Skin epidermis (tissue), 12 donors: ENCODE measurements around the gene THEM4.
"Not testable (repeated sequence)": the region's sequence is repeated elsewhere in the genome, so short reads cannot be mapped to it uniquely, and the experiment has no call there.

ENCODE experiments used
- H3K27ac ChIP-seq, 21 experiments: fragments of 200-600 bp; sonication (generic) in 11 of 21; one replicate each; pipeline ENCODE4 v1.5.0; 2020; ENCODE audit warnings: mild to moderate bottlenecking in 3 of 21, inconsistent platforms in 2 of 21, moderate library complexity in 2 of 21
- H3K4me3 ChIP-seq, 7 experiments: fragments of 200-600 bp; sonication (generic) in 2 of 7; one replicate each; pipeline ENCODE4 v1.5.0; 2020; ENCODE audit warnings: inconsistent platforms in 2 of 7, mild to moderate bottlenecking in 2 of 7, moderate library complexity in 1 of 7

The THEM4 gene

GRCh38 chr1:151900804-151901203, 8.5 kb downstream of the THEM4 start:
- H3K4me3 ChIP-seq, H3K27ac ChIP-seq: not testable (repeated sequence)

DNA sequence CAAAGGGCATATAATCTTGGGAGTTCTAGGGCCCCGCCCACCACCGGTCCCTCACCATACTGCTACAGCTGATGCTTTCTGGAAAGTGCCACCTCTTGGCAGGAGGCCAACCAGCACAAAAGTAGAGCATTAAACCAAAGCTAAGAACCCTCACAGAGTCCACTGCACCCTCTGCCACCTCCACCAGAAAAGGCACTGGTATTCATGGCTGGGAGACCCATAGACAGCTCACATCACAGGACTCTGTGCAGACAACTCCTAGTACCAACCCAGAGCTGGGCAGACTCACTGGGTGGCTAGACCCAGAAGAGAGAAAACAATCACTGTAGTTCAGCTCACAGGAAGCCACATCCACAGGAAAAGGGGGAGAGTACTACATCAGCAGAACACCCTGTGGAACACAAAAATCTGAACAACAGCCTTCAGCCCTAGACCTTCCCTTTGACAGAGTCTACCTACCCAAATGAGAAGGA, 10.8 kb downstream of the THEM4 start:
- peak overlapping the region in 12 of 21 experiments; percentile 14 to 87 (median 65) for H3K27ac ChIP-seq
- no peak overlapping the region for H3K4me3 ChIP-seq

DNA sequence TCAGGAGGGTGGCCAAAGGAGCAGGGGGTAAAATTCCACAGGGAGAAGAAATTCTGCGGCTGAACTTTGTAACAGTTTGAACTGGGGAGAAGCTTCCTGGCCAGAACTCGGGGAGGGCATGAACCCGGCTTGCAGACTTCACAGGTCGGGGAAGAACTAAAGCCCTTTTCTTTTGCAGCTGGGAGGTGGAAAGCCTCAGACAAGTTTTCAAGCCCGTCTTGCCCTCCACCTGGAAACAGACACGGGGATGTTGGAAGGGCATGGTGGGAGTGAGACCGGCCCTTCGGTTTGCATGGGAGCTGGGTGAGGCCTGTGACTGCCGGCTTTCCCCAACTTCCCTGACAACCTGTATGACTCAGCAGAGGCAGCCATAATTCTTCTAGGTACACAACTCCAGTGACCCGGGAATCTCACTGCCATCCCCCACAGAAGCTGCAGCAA, 11.3 kb downstream of the THEM4 start:
- Histone ChIP-seq H3K4me3 (no peak overlapping the region), H3K27ac (peak overlapping the region in 13 of 21 experiments; percentile 5 to 87 (median 64))

DNA sequence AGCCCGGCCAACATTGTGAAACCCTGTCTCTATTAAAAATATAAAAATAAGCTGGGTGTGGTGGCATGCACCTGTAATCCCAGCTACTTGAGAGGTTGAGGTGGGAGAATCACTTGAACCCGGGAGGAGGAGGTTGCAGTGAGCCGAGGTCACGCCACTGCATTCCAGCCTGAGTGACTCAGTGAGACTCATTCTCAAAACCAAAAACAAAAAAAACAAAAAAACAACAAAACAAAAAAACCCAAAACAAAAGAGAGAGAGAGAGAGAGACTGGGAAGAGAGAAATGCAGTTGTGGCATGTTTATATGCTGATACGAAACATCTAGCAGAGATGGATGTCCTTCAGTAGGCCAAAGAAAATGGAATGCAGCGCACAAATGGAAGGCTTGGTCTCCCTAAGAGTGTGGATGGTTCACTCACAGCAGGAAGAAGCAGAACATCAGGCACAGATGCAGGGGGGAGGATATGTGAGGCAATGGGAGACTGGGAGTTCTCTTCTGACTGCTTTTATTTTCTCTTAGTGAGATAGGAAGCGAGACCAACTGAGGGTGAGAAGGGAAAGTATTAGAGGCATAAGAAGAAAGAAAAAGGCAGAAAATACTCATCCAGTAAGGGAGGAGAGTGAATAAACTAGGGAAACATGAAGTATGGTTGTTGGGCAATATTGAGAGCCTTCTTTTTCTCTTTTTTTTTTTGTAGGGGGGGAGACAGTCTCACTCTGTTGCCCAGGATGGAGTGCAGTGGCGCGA, 16.0 kb downstream of the THEM4 start:
- no peak overlapping the region for H3K27ac ChIP-seq
- no peak overlapping the region for H3K4me3 ChIP-seq

GRCh38 chr1:151892190-151892589, 17.1 kb downstream of the THEM4 start:
- Histone ChIP-seq H3K27ac (peak overlapping the region in 1 of 21 experiments; percentile 10), H3K4me3 (no peak overlapping the region)

DNA sequence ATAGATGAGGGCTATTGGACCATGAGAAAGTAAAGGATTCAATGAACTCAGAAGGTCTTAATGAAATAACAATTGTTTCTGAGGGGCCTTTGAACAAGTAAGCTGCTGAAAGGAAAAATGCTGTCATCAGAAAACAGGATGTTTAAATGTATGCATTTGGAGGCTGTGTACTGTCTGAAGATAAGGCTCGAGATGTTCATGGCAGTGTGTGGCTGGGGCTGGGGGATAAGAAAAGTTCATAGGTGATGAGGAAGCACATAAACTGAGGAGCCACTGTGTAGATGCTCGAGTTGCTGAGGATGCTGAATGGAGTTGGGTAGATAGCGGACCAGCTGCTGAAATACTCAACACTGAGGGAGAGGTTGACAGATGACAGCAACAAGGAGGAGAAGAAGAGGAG, 17.8 kb downstream of the THEM4 start:
- Histone ChIP-seq H3K4me3 (no peak overlapping the region), H3K27ac (peak overlapping the region in 2 of 21 experiments; percentile 10 to 22)

DNA sequence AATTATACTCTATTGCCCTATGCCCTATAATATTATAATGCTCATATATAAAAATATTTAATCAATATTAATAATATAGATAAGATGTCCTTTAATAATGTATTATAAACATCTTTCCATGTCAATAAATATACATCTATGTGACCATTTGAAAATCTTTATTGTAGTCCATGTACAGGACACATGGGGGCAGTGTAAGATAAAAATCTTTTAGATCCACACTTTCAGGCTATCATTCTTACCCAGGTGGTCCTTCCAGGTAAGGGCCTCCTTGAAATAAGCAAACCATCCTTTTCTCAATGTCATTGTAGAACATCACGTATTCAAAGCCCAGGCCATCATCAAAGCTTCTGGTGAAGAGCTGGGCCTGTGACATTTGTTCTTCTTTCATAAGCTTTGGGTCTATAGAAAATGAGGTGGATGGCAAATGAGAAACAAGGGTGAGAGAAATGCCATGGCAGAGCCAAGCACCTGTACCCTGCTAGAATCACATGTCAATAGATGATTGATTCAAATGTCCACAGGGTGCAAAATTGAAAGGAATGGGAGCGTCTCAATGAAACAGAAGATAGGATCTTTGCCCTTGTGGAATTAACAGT, 20.2 kb downstream of the THEM4 start:
- Histone ChIP-seq H3K4me3 (no peak overlapping the region), H3K27ac (no peak overlapping the region)

DNA sequence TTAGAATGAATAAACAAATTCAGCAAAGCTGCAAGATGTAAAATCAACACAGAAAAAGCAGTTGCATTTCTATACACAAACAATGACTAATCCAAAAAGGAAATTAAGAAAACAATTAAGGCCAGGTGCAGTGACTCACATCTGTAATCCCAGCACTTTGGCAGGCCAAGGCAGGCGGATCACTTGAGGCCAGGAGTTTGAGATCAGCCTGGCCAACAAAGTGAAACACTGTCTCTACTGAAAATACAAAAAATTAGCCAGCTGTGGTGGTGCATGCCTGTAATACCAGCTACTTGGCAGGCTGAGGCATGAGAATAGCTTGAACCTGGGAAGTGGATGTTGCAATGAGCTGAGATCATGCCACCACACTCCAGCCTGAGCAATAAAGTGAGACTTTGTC, 22.3 kb downstream of the THEM4 start:
- Histone ChIP-seq H3K4me3 (no peak overlapping the region), H3K27ac (peak overlapping the region in 3 of 21 experiments; percentile 20 to 36 (median 28))

DNA sequence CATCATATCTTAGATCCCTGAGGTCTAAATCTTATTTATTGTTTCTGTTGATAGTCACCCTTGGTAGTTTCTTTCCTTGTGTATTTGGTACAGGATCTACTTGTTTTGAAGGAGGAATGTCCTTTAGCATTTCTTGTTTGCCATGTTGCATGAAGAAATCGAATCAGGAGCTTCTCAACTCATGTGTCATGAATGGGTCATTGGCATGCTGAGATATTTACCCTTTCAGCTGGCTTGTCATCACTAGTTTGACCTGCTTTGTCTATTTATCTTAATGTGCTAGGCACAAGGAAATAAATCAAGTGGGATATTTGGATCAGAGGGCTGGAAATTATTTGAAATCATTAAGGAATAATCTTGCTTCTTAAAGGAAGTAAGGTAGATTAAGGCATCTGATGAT, 23.8 kb downstream of the THEM4 start:
- no peak overlapping the region for H3K4me3 ChIP-seq
- H3K27ac ChIP-seq: no peak overlapping the region

GRCh38 chr1:151884879-151885278, 24.4 kb downstream of the THEM4 start:
- not testable (repeated sequence) for H3K4me3 ChIP-seq, H3K27ac ChIP-seq

- not testable (repeated sequence) for H3K27ac ChIP-seq, H3K4me3 ChIP-seq
Measured at GRCh38 chr1:151884445-151884844, 24.9 kb downstream of the THEM4 start.

GRCh38 chr1:151883898-151884297, 25.4 kb downstream of the THEM4 start:
- H3K27ac ChIP-seq, H3K4me3 ChIP-seq: not testable (repeated sequence)

DNA sequence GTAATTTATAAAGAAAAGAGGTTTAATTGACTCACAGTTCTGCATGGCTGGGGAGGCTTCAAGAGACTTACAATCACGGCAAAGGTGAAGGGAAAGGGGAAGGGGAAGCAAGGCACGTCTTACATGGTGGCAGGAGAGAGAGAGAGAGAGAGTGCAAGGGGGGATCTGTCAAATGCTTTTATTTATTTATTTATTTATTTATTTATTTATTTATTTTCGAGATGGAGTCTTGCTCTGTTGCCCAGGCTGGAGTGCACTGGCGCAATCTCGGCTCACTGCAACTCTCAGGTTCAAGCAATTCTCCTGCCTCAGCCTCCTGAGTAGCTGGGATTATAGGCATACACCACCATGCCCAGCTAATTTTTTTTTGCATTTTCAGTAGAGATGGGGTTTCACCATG, 26.4 kb downstream of the THEM4 start:
- H3K4me3 ChIP-seq, H3K27ac ChIP-seq: not testable (repeated sequence)

GRCh38 chr1:151882466-151882865, 26.8 kb downstream of the THEM4 start:
- H3K27ac ChIP-seq: no peak overlapping the region
- no peak overlapping the region for H3K4me3 ChIP-seq

GRCh38 chr1:151881479-151881878, 27.8 kb downstream of the THEM4 start:
- Histone ChIP-seq H3K27ac (no peak overlapping the region), H3K4me3 (no peak overlapping the region)

DNA sequence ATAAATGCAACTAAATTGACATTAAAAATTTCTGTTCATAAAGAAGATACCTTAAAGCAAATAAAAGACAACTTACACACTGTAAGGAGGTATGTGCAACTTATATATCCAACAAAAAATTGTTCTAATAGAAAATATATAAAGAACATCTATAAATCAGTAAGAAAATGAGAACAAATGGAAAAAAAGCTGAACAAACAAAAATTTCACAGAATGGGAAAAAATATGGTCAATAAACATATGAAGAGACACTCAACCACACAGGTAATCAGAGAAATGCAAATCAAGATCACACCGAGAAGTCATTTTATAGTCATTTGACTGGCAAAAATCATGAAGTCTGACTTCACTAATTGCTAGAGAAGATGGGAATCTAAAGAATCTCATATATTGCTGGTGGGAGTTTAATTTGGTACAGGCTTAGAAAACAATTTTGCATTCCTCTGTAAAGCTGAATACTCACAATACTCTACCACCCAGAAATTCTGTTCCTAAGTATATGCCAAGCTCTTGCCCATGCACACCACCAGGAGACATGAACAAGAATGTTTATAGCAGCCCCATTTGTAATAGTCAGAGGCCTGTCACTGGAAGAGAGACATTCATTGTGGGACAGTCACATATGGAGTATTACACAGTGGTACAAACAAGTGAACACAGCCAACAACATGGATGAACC, 33.8 kb downstream of the THEM4 start:
- H3K4me3 ChIP-seq: no peak overlapping the region
- no peak overlapping the region for H3K27ac ChIP-seq

DNA sequence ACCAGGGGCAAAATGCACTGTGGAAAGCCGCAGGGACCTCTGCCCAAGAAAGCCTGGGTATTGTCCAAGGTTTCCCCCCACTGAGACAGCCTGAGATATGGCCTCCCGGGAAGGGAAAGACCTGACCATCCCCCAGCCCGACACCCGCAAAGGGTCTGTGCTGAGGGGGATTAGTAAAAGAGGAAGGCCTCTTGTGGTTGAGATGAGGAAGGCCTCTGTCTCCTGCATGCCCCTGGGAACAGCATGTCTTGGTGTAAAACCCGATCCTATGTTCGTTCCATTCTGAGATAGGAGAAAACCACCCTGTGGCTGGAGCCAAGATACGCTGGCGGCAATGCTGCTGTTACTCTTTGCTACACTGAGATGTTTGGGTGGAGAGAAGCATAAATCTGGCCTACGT, 36.5 kb downstream of the THEM4 start:
- not testable (repeated sequence) for H3K27ac ChIP-seq, H3K4me3 ChIP-seq

GRCh38 chr1:151871284-151872030, 37.9 kb downstream of the THEM4 start:
- peak overlapping the region in 2 of 21 experiments; percentile 10 to 60 for H3K27ac ChIP-seq
- H3K4me3 ChIP-seq: no peak overlapping the region

DNA sequence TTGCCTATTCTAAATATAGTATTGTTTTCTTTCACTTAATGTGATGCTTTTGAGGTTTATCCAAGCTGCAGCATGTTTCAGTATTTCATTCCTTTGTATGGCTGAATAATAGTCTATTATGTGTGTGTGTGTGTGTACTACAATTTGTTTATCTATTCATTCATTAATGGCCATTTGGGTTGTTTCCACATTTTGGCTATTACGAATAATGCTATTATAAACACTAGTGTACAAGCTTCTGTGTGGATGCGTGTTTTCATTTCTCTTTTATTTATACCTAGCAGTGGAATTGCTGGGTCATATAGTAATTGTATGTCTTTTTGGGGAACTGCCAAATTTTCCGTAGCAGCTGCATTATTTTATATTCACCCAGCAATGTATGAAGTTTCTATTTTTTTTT, 40.8 kb downstream of the THEM4 start:
- H3K4me3 ChIP-seq: no peak overlapping the region
- H3K27ac ChIP-seq: no peak overlapping the region

- Histone ChIP-seq H3K4me3 (no peak overlapping the region), H3K27ac (no peak overlapping the region)
Measured at GRCh38 chr1:151867765-151868411, 41.4 kb downstream of the THEM4 start.
